WTC11 (cell line): Measurements from ENCODE around the gene FCRL6.

Source experiments
- CREB1 ChIP-seq: sonication (generic); formaldehyde crosslinking; IDR thresholded peaks from 2 replicates; pipeline ENCODE4 v1.8.0; 2023; ENCODE audit warnings: mild to moderate bottlenecking, missing genetic modification reagents
- CTCF ChIP-seq: fragments of 200-600 bp; IDR thresholded peaks from 2 replicates; pipeline ENCODE4 v1.8.0; 2022; ENCODE audit warnings: antibody characterized with exemption
- ESRRA ChIP-seq: sonication (generic); formaldehyde crosslinking; IDR thresholded peaks from 2 replicates; pipeline ENCODE4 v1.8.1; 2022; ENCODE audit warnings: mild to moderate bottlenecking, missing genetic modification reagents, borderline replicate concordance
- HMGA2 ChIP-seq: fragments of 250-450 bp; sonication (Bioruptor Pico); IDR thresholded peaks from 2 replicates; pipeline ENCODE4 v1.4.0; 2021; ENCODE audit warnings: mild to moderate bottlenecking, moderate library complexity
- MAX ChIP-seq: sonication (generic); formaldehyde crosslinking; IDR thresholded peaks from 2 replicates; pipeline ENCODE4 v1.8.0; 2022; ENCODE audit warnings: mild to moderate bottlenecking, missing genetic modification reagents
- USF1 ChIP-seq: sonication (generic); formaldehyde crosslinking; IDR thresholded peaks from 2 replicates; pipeline ENCODE4 v1.8.0; 2022; ENCODE audit warnings: mild to moderate bottlenecking, missing genetic modification reagents
- ZNF121 ChIP-seq: sonication (generic); formaldehyde crosslinking; IDR thresholded peaks from 2 replicates; pipeline ENCODE4 v1.8.0; 2023; ENCODE audit warnings: missing genetic modification reagents

GRCh38 chr1:159851407-159851806 is 49.2 kb downstream of the FCRL6 start:
- TF ChIP-seq CTCF (no peak), CREB1 (CRISPR knock-in tag) (no peak), ESRRA (CRISPR knock-in tag) (no peak), MAX (CRISPR knock-in tag) (no peak), ZNF121 (no peak), HMGA2 (CRISPR knock-in tag) (no peak), USF1 (no peak)
